GM20000 (cell line): ENCODE results near the gene MTCP1.

Experiments used
- DNase-seq: peaks from one replicate; pipeline ENCODE4 v3.0.0; 2012; ENCODE audit warnings: low spot score
- TF ChIP-seq, protein P1 (sequence below): IDR thresholded peaks from 2 replicates; pipeline ENCODE4 v1.5.1; 2012; ENCODE audit warnings: mild to moderate bottlenecking, control low read depth; ENCODE audit errors: extremely low read depth, missing control alignments

The MTCP1 gene

DNA sequence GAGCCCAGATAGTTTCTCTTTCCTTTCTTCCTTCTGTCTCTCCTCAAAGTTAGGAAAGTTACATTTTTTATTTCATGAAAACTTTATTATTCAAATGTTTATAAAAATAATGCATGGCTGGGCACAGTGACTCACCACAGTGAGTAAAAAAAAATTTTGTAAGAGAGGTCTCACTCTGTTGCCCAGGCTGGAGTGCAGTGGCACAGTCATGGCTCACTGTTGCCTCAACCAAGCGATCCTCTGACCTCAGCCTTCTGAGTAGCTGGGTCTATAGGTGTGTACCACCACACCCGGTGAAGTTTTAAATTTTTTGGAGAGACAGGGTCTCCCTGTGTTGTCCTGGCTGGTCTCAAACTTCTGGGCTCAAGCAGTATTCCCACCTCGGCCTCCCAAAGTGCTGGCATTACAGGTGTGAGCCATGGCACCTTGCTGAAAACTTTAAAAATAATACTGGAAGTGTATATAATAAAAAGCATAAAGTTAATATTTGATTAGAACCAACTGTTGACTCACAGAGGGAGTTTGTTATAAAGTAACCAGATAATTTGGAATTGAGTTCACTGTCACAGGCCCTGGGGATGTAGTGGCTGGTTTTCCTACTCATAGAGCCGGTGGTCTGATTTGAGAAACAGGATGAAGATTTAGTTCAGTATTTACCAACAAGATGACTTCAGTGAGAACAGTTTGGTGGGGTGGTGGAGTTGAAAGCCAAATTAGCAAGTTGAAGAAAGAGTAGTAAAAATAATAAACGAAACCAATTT, 18.0 kb downstream of the MTCP1 start:
- no peak for DNase-seq
- TF ChIP-seq, protein P1, sequence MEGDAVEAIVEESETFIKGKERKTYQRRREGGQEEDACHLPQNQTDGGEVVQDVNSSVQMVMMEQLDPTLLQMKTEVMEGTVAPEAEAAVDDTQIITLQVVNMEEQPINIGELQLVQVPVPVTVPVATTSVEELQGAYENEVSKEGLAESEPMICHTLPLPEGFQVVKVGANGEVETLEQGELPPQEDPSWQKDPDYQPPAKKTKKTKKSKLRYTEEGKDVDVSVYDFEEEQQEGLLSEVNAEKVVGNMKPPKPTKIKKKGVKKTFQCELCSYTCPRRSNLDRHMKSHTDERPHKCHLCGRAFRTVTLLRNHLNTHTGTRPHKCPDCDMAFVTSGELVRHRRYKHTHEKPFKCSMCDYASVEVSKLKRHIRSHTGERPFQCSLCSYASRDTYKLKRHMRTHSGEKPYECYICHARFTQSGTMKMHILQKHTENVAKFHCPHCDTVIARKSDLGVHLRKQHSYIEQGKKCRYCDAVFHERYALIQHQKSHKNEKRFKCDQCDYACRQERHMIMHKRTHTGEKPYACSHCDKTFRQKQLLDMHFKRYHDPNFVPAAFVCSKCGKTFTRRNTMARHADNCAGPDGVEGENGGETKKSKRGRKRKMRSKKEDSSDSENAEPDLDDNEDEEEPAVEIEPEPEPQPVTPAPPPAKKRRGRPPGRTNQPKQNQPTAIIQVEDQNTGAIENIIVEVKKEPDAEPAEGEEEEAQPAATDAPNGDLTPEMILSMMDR, result no peak

DNA sequence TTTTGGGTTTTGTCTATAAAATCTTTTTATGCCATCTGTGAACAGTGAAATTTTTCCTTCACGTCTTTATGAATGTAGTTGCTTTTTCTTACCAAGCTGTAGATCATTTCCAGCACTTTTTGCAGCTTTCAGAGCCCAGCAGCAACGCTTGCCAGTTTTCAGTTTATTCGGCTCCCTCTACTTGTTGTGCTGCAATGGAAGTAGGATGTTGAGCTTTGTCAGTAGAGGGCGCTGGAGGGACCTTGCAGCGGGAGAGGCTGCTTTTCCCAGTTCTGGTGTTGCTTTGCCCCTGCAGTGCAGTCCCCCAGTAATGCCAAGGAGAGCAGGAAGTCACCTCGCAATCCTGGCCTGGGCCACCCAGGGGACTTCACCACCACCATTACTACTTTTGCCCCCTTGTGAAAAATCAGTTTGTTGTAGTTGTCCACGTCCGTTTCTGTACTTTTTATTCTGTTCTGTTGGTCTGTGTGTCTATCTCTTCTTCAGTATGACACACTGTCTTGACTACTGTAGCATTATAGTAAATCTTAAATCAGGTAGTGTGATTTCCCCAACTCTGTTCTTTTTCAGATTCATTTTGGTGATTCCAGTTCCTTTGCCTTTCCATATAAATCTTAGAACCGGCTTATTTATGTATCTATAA, 21.8 kb downstream of the MTCP1 start:
- DNase-seq, result no peak
- TF ChIP-seq, protein P1, result no peak

- no peak for DNase-seq
- TF ChIP-seq, protein P1, result no peak
Measured at GRCh38 chrX:155046811-155047528, 24.0 kb downstream of the MTCP1 start.

GRCh38 chrX:155046129-155046810, 24.7 kb downstream of the MTCP1 start:
- no peak for DNase-seq
- TF ChIP-seq, protein P1, result no peak

DNA sequence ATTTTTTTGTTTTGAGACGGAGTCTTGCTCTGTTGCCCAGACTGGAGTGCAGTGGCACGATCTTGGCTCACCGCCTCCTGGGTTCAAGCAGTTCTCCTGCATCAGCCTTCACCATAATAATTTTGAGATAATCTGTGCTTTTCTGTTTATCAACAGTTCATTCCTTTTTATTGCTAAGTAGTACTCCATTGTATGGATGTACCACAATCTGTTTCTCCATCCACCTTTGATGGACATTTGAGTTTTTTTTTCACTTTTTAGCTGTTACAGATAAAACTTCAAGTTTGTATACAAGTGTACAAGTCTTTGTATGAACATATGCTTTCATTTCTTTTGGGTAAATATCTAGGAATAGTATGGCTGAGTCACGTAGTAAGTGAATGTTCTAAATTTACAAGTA, 35.2 kb downstream of the MTCP1 start:
- no peak for DNase-seq
- TF ChIP-seq, protein P1, result no peak

GRCh38 chrX:155031657-155032056, 39.3 kb downstream of the MTCP1 start:
- DNase-seq, result no peak
- TF ChIP-seq, protein P1, result no peak

- TF ChIP-seq, protein P1, result no peak
- no peak for DNase-seq
Measured at GRCh38 chrX:155028877-155029291, 42.1 kb downstream of the MTCP1 start.
